Upper lobe of left lung (tissue), 4 donors: ENCODE measurements around the gene XIRP1.

Source experiments
- CTCF ChIP-seq, 6 experiments: fragments of 450-650 bp in 4 of 6; fragments of 200-600 bp in 2 of 6; sonication (generic) in 2 of 6; IDR thresholded peaks; one replicate each; pipeline ENCODE4 v1.5.1; 2016 to 2019; ENCODE audit warnings: antibody characterized with exemption in 6 of 6
- EP300 ChIP-seq, 4 donors: sonication (generic); formaldehyde crosslinking; IDR thresholded peaks; one replicate each; pipeline ENCODE4 v1.5.1; 2017; ENCODE audit warnings: antibody characterized with exemption in 4 of 4, control low read depth in 2 of 4
- POLR2A ChIP-seq, 4 donors: fragments of 450-650 bp; IDR thresholded peaks; one replicate each; pipeline ENCODE4 v1.5.1; 2016 to 2017; ENCODE audit warnings: antibody characterized with exemption in 4 of 4, mild to moderate bottlenecking in 2 of 4
- POLR2AphosphoS5 ChIP-seq, 2 donors: sonication (generic); formaldehyde crosslinking; IDR thresholded peaks; one replicate each; pipeline ENCODE4 v1.5.1; 2017; ENCODE audit warnings: antibody characterized with exemption in 2 of 2

GRCh38 chr3:39168156-39168780 is 24.1 kb downstream of the XIRP1 start:
- no peak for TF ChIP-seq CTCF (IDR thresholded peaks at IDR 0.05)
- TF ChIP-seq POLR2A (IDR thresholded peaks at IDR 0.05) = no peak
- no peak for TF ChIP-seq POLR2AphosphoS5 (IDR thresholded peaks at IDR 0.05)
- TF ChIP-seq EP300 (IDR thresholded peaks at IDR 0.05) = no peak
